Right kidney (tissue), 1 donor: ENCODE results near the gene CARNS1.

Experiments
- DNase-seq: peaks from one replicate; pipeline ENCODE4 v3.0.0-alpha.2; 2016

CARNS1 gene

GRCh38 chr11:67441098-67441563, 25.7 kb downstream of the CARNS1 start:
- no peak for DNase-seq

- DNase-seq, result no peak
Measured at GRCh38 chr11:67441731-67442351, 26.4 kb downstream of the CARNS1 start.

- peak; percentile 45 for DNase-seq
Measured at GRCh38 chr11:67442504-67443404, 27.3 kb downstream of the CARNS1 start.

- no peak for DNase-seq
Measured at GRCh38 chr11:67445515-67445914, 30.0 kb downstream of the CARNS1 start.

- no peak for DNase-seq
Measured at GRCh38 chr11:67448220-67448609, 32.7 kb downstream of the CARNS1 start.

GRCh38 chr11:67449116-67449844, 33.8 kb downstream of the CARNS1 start:
- DNase-seq, result no peak

GRCh38 chr11:67450796-67451657, 35.5 kb downstream of the CARNS1 start:
- no peak for DNase-seq

- no peak for DNase-seq
Measured at GRCh38 chr11:67451658-67451976, 36.1 kb downstream of the CARNS1 start.

- DNase-seq, result no peak
Measured at GRCh38 chr11:67452141-67452952, 36.9 kb downstream of the CARNS1 start, which contains the start of gene GPR152. Gene GPR152, minus strand, starts transcription at chr11:67452729. Its CDS starts 5 bp downstream, at chr11:67452724.

GRCh38 chr11:67453816-67454732, 38.6 kb downstream of the CARNS1 start:
- no peak for DNase-seq

- DNase-seq, result no peak
Measured at GRCh38 chr11:67455054-67455453, 39.6 kb downstream of the CARNS1 start, which contains the start of gene CABP4. Gene CABP4, plus strand, starts transcription at chr11:67455354. Its CDS starts 70 bp downstream, at chr11:67455424.

GRCh38 chr11:67456068-67456705, 40.7 kb downstream of the CARNS1 start:
- DNase-seq, result no peak

- no peak for DNase-seq
Measured at GRCh38 chr11:67457453-67457852, 42.0 kb downstream of the CARNS1 start.

GRCh38 chr11:67458266-67458665, 42.8 kb downstream of the CARNS1 start:
- no peak for DNase-seq

- DNase-seq, result no peak
Measured at GRCh38 chr11:67463186-67463585, 47.7 kb downstream of the CARNS1 start.

- DNase-seq, result no peak
Measured at GRCh38 chr11:67463680-67464410, 48.4 kb downstream of the CARNS1 start.

GRCh38 chr11:67464411-67465188, 49.1 kb downstream of the CARNS1 start:
- DNase-seq, result peak; percentile 76

- DNase-seq, result no peak
Measured at GRCh38 chr11:67465189-67465510, 49.7 kb downstream of the CARNS1 start.
